SU-DHL-6 (cell line): ENCODE measurements around the gene ZMYND11.

ENCODE experiments used
- CTCF ChIP-seq: fragments of 200-600 bp; sonication (generic); IDR thresholded peaks from one replicate; pipeline ENCODE4 v1.5.1; 2017; ENCODE audit warnings: antibody characterized with exemption, mild to moderate bottlenecking, low read length, moderate library complexity; ENCODE audit not compliant: insufficient read depth, poor library complexity, severe bottlenecking
- EZH2phosphoT487 ChIP-seq: fragments of 200-600 bp; sonication (generic), shearing (Covaris generic); conservative IDR thresholded peaks from 2 replicates; pipeline ENCODE4 v1.6.1; 2018; ENCODE audit warnings: mild to moderate bottlenecking, antibody characterized with exemption, low read length, moderate library complexity, mixed read lengths

GRCh38 chr10:277963-278362, 142.7 kb downstream of the ZMYND11 start:
- TF ChIP-seq CTCF (no peak), EZH2phosphoT487 (no peak)
